Cardiac septum (tissue), 1 donor: ENCODE measurements around the gene RXFP3. TPM values are rescaled to one million over a fixed set of nuclear protein-coding genes. Genes with fewer than 3 reads are reported as not detected.
"Not testable (repeated sequence)": the region's sequence is repeated elsewhere in the genome, so short reads cannot be mapped to it uniquely, and the experiment has no call there.

Experiments
- DNase-seq: peaks from one replicate; pipeline ENCODE4 v3.0.0-alpha.2; 2020; ENCODE audit warnings: low spot score
- intact Hi-C: fragments of 100-400 bp; cut with DNase I; formaldehyde crosslinking; loops from one replicate; pipeline ENCODE4 v1.14.0; 2022
- total RNA-seq: library from RNA; stranded (reverse); fragmentation: NEBNext Ultra II Directional; extraction: Animal tissue kit (Norgen Biotek cat#: 25700); gene quantifications from one replicate; pipeline ENCODE4 v1.2.1, GENCODE V29; 2021
- donor health status: DM: no; HTN: no; CAD: no.

The RXFP3 gene
- total RNA-seq, 1 donor from 2014 or later: not detected

DNA sequence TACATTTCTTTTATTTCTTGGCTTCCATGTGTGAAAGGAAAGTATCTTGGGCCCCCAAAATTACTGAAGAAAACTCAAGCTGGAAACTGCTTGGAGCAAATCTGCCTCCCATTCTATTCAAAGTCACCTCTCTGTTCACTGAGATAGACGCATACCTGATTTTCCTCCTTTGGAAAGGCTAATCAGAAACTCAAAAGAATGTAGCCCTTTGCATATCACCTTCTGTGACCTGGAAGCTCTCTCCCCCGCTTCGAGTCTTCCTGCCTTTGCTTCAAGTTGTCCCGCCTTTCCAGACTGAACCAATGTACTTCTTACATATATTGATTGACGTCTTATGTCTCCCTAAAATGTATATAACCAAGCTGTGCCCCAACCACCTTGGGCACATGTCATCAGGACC lies 5.0 kb upstream of the RXFP3 start:
- intact Hi-C loops: no loop called here
- DNase-seq: no peak

DNA sequence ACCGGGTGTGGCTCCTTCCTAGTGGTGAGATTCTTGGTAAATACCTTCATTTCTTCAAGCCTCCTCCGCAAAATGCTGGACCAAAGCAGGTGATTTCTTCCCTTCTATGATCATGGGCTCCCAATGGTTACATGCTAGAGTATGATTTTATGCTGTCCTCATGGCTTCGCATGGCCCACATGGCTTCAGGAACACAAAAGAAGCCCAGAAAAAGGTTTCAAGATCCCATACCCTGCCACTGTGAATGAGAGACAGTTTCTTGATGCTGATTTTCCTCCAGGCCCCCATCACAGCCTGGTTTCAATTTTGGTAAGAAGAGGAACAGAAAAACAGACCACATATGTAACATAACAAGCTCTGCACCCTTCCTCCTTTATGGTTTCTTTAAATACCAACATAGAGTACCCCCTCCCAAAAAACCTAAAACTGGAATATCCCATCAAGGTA lies 2.4 kb upstream of the RXFP3 start:
- no peak for DNase-seq
- intact Hi-C loops: loop anchor here (2.0 kb wide), 1 partner anchor 465 kb away; no protein-coding TSS in a partner anchor

DNA sequence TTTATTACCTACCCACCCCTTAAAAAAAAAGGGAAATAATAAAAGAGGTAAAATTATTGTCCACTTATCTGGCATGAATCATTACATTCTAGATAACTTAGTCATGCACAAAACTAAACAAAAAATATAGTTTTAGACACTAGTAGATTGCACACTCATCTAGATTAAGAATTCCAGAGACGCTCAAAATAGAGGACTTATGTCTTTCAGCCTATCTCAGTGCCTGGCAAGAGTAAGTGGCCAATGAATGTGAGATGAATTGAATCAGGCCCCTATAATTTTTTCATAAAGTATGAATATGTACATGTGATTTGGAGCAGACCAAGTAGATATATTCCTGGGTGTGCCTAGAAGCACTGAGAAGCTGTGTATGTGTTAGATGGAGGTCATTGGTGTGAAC lies 2.0 kb upstream of the RXFP3 start:
- intact Hi-C loops: loop anchor here (2.0 kb wide), 1 partner anchor 465 kb away; no protein-coding TSS in a partner anchor
- DNase-seq: no peak

DNA sequence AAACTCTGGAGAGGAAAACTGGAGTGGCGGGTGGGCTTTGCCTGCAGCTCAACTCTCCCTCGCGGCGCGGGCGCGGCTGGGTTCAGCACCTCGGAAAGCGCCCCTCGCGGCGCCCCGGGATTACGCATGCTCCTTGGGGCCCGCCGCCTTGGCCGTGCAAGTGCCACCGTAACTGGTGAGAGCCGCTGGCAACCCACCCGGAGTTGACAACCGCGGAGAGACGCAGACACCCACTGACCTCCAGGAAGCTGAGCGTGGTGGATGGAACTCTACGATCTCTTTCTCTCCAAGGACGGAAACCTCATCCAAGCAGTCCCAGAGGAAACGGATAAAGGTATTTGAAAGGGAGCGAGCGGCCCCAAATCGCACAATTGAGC lies 194 bp upstream of the RXFP3 start:
- intact Hi-C loops: loop anchor here (5.0 kb wide), 1 partner anchor 504 kb away; no protein-coding TSS in a partner anchor
- DNase-seq: no peak

DNA sequence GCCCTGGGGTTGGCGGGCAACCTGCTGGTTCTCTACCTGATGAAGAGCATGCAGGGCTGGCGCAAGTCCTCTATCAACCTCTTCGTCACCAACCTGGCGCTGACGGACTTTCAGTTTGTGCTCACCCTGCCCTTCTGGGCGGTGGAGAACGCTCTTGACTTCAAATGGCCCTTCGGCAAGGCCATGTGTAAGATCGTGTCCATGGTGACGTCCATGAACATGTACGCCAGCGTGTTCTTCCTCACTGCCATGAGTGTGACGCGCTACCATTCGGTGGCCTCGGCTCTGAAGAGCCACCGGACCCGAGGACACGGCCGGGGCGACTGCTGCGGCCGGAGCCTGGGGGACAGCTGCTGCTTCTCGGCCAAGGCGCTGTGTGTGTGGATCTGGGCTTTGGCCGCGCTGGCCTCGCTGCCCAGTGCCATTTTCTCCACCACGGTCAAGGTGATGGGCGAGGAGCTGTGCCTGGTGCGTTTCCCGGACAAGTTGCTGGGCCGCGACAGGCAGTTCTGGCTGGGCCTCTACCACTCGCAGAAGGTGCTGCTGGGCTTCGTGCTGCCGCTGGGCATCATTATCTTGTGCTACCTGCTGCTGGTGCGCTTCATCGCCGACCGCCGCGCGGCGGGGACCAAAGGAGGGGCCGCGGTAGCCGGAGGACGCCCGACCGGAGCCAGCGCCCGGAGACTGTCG lies 976 bp downstream of the RXFP3 start:
- intact Hi-C loops: loop anchor here (5.0 kb wide), 1 partner anchor 505 kb away; no protein-coding TSS in a partner anchor
- DNase-seq: no peak

DNA sequence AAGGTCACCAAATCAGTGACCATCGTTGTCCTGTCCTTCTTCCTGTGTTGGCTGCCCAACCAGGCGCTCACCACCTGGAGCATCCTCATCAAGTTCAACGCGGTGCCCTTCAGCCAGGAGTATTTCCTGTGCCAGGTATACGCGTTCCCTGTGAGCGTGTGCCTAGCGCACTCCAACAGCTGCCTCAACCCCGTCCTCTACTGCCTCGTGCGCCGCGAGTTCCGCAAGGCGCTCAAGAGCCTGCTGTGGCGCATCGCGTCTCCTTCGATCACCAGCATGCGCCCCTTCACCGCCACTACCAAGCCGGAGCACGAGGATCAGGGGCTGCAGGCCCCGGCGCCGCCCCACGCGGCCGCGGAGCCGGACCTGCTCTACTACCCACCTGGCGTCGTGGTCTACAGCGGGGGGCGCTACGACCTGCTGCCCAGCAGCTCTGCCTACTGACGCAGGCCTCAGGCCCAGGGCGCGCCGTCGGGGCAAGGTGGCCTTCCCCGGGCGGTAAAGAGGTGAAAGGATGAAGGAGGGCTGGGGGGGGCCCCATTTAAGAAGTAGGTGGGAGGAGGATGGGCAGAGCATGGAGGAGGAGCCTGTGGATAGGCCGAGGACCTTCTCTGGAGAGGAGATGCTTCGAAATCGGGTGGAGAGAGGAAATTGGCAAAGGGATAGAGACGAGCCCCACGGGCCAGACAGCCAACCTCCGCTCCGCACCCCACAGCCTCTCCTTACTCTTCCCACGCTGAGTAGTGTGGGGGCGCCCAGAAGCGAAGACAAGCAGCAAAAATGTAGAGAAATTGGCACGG lies 1.7 kb downstream of the RXFP3 start:
- no peak for DNase-seq
- intact Hi-C loops: loop anchor here (5.0 kb wide), 1 partner anchor 506 kb away; no protein-coding TSS in a partner anchor

DNA sequence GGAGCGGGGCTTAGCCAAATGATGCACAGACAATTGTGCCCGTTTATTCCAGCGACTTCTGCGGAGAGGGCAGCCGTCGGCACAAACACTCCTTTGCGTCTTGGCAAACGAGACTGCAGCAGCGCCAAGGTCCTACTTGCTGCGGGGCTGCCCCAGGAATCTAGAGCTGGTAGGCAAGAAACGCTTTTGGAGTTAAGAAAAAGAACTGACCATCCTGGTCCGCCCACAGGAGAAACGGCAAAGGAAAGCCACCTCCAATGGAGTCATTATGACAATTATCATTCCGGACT lies 2.3 kb downstream of the RXFP3 start:
- intact Hi-C loops: loop anchor here (5.0 kb wide), 1 partner anchor 506 kb away; no protein-coding TSS in a partner anchor
- DNase-seq: no peak

DNA sequence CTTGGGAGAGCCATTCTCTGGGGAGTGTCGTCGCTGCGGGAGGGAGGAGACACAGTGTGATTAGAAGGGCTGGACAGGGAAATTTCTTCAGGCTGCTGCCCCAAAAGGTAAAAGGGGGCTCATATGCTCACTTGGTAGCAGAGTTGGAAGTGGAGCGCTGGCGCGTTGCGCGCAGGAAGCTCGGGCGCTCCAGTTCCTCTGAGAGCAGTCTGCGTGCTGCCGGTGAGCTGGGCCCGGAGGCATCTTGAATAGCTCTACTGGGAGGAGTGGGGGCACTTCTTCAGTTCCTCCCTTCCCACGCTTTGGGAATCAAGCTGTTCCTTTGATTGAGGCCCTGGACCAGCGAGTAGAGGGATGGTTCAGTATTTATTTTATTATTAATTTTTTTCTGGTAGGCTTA lies 2.7 kb downstream of the RXFP3 start:
- intact Hi-C loops: loop anchor here (5.0 kb wide), 1 partner anchor 507 kb away; no protein-coding TSS in a partner anchor
- DNase-seq: no peak

DNA sequence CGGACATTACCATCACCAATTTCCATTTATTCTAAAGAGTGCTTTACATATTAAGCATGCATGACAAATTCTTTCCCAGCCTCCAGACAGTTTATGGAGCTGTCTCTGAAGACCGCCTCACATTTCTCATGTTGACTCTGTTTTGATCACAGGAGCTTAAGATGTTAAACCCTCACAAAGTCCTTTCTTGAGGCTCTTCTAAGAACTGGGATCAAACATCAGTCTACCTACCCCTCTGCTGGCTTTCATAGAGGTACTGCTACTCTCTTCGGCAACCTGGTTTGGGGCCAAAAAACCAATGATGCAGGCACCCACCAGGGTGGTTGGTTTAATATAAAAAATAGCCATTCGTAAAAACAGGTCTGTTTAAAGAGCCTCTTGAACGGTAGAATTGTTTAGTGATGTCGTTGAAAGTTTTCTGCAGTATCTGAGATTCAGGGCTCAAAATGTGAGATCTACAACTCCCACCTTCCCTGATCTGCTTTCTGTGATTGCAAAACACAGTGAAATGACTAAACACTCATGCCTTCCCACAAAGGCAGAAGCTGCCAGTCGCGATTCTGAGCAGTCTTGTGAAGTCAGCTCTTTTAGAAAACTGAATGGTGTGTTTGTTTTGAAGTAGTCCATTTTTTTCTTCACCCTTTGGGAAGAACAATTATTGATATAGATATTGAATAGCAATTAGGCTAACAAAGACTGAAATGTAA lies 3.5 kb downstream of the RXFP3 start:
- intact Hi-C loops: loop anchor here (5.0 kb wide), 1 partner anchor 507 kb away; no protein-coding TSS in a partner anchor
- no peak for DNase-seq

DNA sequence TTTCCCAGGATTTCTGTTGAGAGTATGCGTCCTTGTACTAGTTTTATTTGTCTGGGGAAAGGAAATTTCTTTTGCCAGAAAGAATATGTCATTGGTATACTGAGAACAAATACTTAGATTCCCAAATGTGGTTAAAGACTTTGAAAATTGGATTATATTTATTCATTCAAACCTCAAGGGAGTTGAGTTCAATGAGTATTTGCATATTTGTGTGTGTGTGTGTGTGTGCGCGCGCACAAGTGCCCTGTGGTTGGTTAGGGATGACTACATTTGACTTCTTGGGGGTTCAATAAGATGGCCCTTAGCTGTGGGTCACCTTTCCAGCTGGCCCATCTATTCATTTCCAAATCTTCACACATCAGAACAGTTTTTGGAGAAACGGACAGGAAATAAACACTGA lies 4.9 kb downstream of the RXFP3 start:
- no peak for DNase-seq
- intact Hi-C loops: no loop called here

DNA sequence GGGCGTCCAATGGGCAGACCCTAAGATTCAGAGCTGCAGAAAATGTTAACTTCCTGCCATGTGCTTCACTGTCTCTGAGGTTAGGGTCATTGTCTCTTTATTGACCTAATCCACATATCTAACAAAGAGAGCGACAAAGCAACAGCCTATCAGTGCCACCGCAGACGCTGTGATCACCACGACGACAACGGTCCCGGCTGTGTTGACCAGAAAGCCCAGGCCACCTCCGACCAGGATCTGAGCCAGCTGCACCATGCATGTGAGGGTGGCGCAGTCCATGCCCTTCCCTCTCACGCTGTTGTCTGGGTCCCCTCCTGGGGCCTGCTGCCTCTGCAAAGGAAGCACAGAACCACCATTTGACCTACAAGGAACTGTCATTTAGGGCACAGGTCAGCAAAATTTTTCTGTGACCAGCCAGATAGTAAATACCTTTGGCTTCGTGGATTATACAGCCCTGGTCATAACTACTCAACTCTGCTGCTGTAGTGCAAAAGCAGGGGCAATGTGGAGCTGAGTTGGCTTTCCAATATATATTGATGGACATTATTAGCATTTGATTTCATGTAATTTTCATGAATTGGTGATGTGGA lies 8.5 kb downstream of the RXFP3 start:
- intact Hi-C loops: no loop called here
- DNase-seq: no peak

DNA sequence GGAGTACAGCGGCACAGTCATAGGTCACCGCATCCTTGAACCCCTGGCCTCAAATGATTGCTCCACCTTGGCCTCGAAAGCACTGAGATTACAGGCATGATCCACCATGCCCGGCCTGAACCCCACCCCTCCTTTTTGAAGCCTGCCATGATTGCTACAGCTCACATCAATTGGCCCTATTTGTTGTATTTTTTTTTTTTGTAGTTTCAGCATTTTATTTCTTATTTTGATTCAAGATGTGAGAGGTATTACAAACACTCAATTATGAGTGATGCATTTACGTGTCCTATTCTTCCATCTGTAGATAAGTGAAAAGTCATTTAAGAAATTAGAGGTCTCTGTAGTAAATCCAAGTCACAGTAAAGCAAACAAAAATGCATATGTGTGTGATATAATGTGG lies 16.0 kb downstream of the RXFP3 start:
- DNase-seq, intact Hi-C loops: not testable (repeated sequence)

DNA sequence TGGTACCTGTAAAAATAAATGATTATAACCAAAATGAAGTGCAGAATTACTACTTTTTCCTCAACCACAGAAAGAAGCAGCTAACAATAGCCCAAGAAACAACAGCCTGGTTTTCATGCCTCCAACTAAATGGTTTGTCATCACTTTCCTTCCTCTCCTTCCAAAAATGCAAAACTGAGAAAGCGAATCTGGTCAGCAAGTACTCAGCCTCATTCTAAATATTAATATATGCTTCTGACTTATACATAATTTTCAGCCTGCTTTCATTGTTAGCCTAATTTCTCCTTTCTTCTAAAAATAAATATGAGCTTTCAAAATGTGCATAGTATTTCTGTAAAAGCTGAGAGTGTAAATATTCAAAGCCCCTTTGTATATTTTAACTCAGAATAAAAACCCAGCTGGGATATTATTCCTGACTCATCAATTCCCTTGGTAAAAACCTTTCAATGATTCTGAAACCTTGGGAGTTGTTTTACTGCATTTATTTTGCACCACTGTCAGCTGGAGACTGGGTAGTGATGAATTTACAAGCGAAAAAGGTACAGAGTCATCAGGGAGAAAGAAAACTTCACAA lies 21.5 kb downstream of the RXFP3 start:
- intact Hi-C loops: no loop called here
- DNase-seq: no peak

DNA sequence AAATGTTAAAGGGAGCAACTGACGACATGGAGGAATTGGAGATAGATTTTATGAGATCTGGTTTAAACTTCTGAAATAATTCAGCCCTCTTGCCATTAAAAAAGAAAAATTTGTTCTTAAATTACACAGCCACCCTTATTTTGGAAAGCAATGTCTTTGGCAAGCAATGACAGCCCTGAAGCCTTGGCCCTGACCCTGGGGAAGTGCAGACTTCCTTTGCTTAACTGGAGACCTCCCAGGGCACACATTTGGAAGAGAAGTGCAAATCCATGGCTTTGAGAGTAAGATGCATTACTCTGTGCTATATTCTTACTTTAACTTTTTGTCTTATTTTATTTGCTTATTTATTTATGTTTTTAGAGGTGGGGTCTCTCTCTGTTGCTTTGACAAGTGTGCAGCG lies 22.0 kb downstream of the RXFP3 start:
- intact Hi-C loops: no loop called here
- no peak for DNase-seq

DNA sequence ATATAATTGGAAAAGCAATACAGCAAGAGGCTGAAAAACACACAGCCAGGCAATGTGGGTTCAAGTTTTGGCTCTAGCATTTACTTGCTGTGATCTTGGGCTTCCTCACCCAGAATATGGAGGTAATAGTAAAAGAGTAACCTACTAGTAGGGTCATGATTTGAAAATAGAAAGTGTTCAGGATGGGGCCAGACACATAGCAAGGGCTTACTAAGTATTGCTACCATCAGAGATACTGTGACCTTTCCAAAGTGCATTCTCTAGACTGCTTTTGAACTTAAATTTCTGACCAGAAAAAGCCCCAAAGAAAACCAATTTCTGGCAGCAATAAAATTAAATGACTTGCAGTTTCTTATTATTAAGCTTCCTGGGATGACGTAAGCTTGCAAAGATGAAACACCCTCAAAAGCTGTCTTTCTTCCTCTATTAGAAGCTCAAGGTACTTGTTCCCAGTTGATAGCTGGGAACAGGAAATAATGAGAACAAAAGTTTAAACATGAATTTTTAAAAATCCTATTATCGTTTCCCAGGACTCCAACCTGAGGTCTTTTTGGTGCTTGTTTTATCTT lies 28.0 kb downstream of the RXFP3 start:
- intact Hi-C loops: no loop called here

DNA sequence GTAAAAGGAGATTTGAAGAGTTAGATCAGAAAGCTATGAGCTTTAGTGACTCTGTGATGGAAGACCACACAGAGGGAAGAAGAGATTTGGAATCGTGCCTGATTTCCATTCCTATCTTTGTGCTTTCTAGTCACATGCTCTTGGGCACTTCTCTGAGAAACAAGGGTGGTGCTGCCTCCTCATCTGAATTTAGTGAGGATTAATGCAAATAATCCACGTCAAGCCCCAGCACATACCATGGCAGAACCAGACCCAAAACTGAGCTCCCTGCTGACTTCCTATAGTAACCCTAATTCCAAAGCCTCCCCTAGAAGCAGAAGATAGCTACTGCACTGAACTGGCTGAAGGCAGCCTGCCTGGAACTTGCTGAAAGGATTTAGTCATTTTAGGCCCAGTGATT lies 30.6 kb downstream of the RXFP3 start:
- DNase-seq: no peak
- intact Hi-C loops: loop anchor here (5.0 kb wide), 1 partner anchor 530 kb away; no protein-coding TSS in a partner anchor

More for the DNA sequence above, 28.0 kb downstream of the RXFP3 start:
- no peak for DNase-seq

DNA sequence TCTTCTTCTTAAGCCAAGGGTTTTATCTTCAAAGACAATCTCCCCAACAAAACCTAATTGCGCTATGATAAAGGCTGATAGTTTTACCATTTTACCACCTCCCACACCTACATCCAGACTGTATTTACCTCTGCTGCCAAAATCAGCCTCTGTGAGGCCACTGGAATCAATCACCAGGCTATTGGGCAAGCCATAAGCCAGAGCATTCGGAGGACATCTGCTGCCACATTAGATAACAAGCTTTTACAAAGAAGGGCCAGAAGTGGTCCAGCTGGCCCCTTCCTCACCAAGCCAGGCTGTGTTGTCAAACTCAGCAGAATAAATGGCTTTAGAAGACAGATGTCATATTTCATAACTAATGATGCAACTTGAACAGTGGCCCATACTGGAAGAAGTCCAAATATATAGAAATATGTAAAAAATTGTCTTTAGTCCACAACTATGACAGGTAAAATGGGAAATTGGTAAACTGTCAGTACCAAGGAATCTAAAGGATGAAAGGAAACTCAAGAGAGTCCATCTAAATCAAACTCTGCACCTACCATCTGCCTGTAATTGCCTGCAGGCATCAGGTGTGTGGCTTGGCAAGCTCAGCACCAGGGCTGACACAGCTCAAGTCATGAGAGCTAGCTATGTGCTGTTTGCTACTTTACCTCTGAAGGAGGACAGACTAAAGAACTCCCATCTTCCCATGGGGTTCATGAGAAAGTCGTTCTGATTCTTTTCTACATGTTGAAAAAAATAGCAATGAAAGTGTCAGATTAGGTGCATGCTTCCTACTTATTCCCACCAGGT lies 32.2 kb downstream of the RXFP3 start:
- DNase-seq: no peak
- intact Hi-C loops: loop anchor here (5.0 kb wide), 1 partner anchor 531 kb away; no protein-coding TSS in a partner anchor
